Thoracic aorta (tissue), 2 donors: ENCODE measurements around the gene RTF2. TPM values are rescaled to one million over a fixed set of nuclear protein-coding genes. Genes with fewer than 3 reads are reported as not detected.

ENCODE experiments used
- ATAC-seq: fragments of 150-250 bp; one replicate; pipeline ENCODE4 v1.8.0; 2017; ENCODE audit warnings: low read depth; ENCODE audit not compliant: insufficient number of reproducible peaks, low FRiP score
- DNase-seq: peaks from one replicate; pipeline ENCODE4 v3.0.0-alpha.2; 2020; ENCODE audit warnings: low spot score
- H3K27ac ChIP-seq, 2 donors: fragments of 200-600 bp; sonication (generic); 1 replicate in 1 of 2; 2 replicates in 1 of 2; pipeline ENCODE4 v1.5.1; 2016; ENCODE audit warnings: mild to moderate bottlenecking in 2 of 2, moderate library complexity in 2 of 2
- H3K27me3 ChIP-seq: fragments of 200-600 bp; sonication (generic); replicated peaks from 2 replicates; pipeline ENCODE4 v1.6.0; 2016; ENCODE audit warnings: mild to moderate bottlenecking; ENCODE audit not compliant: insufficient read depth
- H3K36me3 ChIP-seq: fragments of 200-600 bp; sonication (generic); one replicate; pipeline ENCODE4 v1.5.1; 2016
- H3K4me1 ChIP-seq, 2 donors: fragments of 200-600 bp; sonication (generic); 1 replicate in 1 of 2; 2 replicates in 1 of 2; pipeline versions ENCODE4 v1.5.1 to v1.6.0; 2016; ENCODE audit warnings: low read depth in 2 of 2, mild to moderate bottlenecking in 1 of 2; ENCODE audit not compliant: control insufficient read depth in 1 of 2
- H3K4me3 ChIP-seq: fragments of 200-600 bp; sonication (generic); 2 replicates; pipeline ENCODE4 v1.5.1; 2016; ENCODE audit warnings: mild to moderate bottlenecking
- H3K9me3 ChIP-seq: fragments of 200-600 bp; sonication (generic); 2 replicates; pipeline ENCODE4 v1.5.1; 2016
- total RNA-seq, 2 donors: library from RNA; depleted of rRNA; stranded (reverse); fragments of >200 nt; gene quantifications; one replicate each; pipeline versions ENCODE4 v1.1.0 to v1.2.3, GENCODE V29; 2016
- TF ChIP-seq, protein P1 (sequence below): fragments of 200-600 bp; sonication (generic); IDR thresholded peaks from one replicate; pipeline ENCODE4 v1.5.1; 2019; ENCODE audit warnings: antibody characterized with exemption

Gene RTF2
- total RNA-seq, 2 donors from 2014 or later = 70.9 to 71.6 TPM

DNA sequence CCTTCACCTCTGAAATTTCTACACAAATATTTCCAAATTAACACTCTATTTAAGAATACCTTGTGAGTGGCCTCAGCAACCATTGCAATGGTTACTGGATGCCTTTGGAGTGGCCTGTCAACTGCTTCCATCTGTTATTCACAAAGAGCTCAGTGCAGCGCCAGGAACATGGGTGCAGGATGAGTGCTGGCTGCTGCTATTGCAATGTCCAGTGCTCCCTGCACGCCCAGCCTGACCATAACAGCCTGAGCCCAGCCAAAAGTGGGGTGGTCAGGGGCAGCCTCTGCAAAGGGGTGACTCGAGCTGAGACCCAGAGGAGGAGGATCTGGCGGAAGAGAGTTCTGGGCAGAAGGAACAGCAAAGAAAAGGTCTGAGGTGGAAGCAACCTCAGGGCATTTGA is 38.0 kb upstream of the RTF2 start:
- H3K4me3 ChIP-seq = no peak overlapping the region
- H3K36me3 ChIP-seq = no peaks in the 10 kb centered on the region
- H3K27ac ChIP-seq = no peak overlapping the region
- no peaks in the 10 kb centered on the region for H3K4me1 ChIP-seq
- no peaks in the 10 kb centered on the region for H3K9me3 ChIP-seq
- TF ChIP-seq, protein P1, sequence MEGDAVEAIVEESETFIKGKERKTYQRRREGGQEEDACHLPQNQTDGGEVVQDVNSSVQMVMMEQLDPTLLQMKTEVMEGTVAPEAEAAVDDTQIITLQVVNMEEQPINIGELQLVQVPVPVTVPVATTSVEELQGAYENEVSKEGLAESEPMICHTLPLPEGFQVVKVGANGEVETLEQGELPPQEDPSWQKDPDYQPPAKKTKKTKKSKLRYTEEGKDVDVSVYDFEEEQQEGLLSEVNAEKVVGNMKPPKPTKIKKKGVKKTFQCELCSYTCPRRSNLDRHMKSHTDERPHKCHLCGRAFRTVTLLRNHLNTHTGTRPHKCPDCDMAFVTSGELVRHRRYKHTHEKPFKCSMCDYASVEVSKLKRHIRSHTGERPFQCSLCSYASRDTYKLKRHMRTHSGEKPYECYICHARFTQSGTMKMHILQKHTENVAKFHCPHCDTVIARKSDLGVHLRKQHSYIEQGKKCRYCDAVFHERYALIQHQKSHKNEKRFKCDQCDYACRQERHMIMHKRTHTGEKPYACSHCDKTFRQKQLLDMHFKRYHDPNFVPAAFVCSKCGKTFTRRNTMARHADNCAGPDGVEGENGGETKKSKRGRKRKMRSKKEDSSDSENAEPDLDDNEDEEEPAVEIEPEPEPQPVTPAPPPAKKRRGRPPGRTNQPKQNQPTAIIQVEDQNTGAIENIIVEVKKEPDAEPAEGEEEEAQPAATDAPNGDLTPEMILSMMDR = no peak
- H3K27me3 ChIP-seq = no peaks in the 10 kb centered on the region
- DNase-seq = no peak
- ATAC-seq = no peak

DNA sequence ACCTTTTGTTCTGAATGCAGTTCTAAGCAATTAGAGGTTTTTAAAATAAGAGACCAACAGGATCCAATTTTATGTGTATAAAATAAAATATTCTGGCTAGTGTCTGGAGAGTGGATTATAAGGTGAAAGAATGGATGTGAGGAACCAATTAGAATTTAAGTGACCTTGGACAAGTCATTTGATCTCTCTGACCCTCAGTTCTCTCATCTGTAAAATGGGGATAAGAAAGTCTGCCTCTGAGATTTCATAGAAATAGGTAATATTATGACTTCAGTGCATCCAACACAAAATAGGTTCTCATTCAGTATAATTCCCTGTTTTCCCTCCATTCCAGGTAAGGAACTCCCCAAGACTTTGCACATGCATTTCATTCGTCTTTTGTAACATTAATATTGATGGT is 37.5 kb upstream of the RTF2 start:
- ATAC-seq (no peak), DNase-seq (no peak)
- Histone ChIP-seq H3K27ac (no peak overlapping the region), H3K9me3 (no peaks in the 10 kb centered on the region), H3K36me3 (no peaks in the 10 kb centered on the region), H3K4me3 (no peak overlapping the region), H3K4me1 (no peaks in the 10 kb centered on the region), H3K27me3 (no peaks in the 10 kb centered on the region)
- TF ChIP-seq, protein P1 = no peak

GRCh38 chr20:56431471-56431870 is 37.0 kb upstream of the RTF2 start:
- no peak for DNase-seq
- ATAC-seq = no peak
- Histone ChIP-seq H3K27me3 (no peaks in the 10 kb centered on the region), H3K4me3 (no peak overlapping the region), H3K27ac (no peak overlapping the region), H3K36me3 (no peaks in the 10 kb centered on the region), H3K9me3 (no peaks in the 10 kb centered on the region), H3K4me1 (no peaks in the 10 kb centered on the region)
- TF ChIP-seq, protein P1 = no peak

DNA sequence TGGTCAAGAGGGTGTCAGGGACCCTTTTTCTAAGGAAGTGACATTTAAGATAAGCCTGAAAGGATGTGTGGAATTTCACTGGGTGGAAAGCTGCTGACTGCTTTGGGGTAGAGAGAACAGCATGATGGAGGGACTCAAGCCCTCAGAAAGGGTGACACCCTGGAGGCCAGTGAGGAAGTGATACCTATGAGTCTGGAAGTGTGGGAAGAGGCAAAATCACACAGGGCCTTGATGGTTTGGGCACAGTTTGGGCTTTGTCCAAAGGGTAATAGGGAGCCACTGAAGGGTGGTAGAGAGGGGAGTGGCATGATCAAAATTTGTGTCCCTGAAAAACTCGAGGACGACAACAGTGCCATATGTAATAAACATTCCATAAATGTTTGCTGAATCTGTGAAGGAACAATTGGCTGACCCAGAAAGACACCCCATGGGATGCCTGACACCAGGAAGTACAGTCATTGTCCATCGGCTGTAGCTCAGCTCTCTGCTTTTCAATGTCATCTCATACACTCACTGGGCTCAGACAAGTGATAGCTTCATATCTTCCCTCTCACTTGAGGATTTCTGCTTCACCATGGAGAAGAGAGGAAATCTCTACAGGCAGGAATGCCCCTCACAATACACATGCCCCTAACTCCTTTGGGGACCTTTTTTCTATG is 35.1 kb upstream of the RTF2 start:
- no peaks in the 10 kb centered on the region for H3K9me3 ChIP-seq
- DNase-seq (no peak), ATAC-seq (no peak)
- H3K4me3 ChIP-seq = no peak overlapping the region
- H3K27ac ChIP-seq = no peak overlapping the region
- no peaks in the 10 kb centered on the region for H3K27me3 ChIP-seq
- H3K4me1 ChIP-seq = no peaks in the 10 kb centered on the region
- no peaks in the 10 kb centered on the region for H3K36me3 ChIP-seq
- TF ChIP-seq, protein P1 = no peak

DNA sequence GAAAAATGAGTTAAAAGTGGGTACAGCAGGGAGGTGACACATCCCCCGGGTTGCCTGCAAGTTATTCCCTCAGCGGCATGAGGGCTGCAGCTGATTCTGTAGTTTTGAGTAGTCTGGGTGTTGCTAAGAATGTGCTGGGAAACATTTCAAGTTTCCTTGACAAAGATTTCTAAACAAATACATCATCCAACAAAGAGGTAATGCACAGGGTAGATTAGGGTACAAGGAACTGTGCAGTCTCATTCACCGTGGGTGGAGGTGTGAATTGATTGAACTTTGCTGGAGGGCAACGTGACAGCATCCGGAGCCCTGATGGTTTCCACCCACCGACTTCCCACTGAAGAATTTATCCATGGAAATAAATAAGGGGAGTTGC is 34.6 kb upstream of the RTF2 start:
- H3K27ac ChIP-seq = no peak overlapping the region
- DNase-seq (no peak), ATAC-seq (no peak)
- no peak overlapping the region for H3K4me3 ChIP-seq
- no peaks in the 10 kb centered on the region for H3K4me1 ChIP-seq
- no peaks in the 10 kb centered on the region for H3K9me3 ChIP-seq
- TF ChIP-seq, protein P1 = no peak
- no peaks in the 10 kb centered on the region for H3K27me3 ChIP-seq
- H3K36me3 ChIP-seq = no peaks in the 10 kb centered on the region
